ENCODE results near the gene RGS9. TPM values are rescaled to one million over a fixed set of nuclear protein-coding genes. Genes with fewer than 3 reads are reported as not detected.
"Not testable (repeated sequence)": the region's sequence is repeated elsewhere in the genome, so short reads cannot be mapped to it uniquely, and the experiment has no call there.

The RGS9 gene
- total and polyA plus RNA-seq, 10 donors = 5.5 to 9.6 (median 7.4) TPM

DNA sequence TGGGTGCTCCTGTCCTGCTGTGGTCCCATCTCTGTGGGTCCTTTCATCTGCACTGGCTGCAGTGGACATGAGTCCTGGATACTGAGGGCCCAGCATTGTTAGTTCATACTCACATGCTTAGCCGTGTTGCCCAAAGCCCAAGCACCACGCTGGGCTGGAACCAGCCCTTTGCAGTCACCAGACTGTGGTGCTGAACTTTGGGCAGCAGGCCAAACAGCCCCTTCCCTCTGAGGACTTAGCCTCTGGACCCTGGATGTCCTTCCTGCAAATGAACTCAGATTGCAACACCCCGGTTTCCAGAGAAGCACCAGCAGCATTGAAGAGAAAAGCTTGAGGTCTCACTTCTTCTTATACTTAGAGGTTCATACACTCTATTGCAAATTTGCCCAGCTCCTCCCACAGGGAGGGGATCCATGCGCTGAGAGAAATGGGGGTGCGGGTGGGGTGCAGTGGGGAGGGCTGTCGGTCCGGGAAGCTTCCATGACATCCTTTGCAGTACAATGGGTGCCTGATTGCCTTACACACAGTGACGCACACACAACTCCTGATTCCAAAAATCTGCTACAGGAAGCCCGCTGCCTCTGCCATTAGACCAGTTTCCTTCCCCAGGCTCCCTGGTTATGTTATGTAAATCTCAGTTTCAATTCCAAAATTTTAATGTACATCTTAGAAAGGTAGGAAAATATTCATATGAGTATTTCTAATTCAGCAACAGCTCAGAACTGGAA, 65.8 kb downstream of the RGS9 start:
- 66 to 84% (median 72%) methylated on average over 8 to 9 of the region's 9 CpGs for WGBS, 5 donors
- Histone ChIP-seq H3K4me3 (no peak overlapping the region), H3K9me3 (no peaks in the 10 kb centered on the region), H3K36me3 (no peaks in the 10 kb centered on the region), H3K4me1 (peaks cover 0 to 6% (median 0%) of the 10 kb centered on the region in 6 donors), H3K27me3 (replicated peaks in 1 of 7) (no peaks in the 10 kb centered on the region), H3K27ac (no peak overlapping the region)
- TF ChIP-seq, protein P1, sequence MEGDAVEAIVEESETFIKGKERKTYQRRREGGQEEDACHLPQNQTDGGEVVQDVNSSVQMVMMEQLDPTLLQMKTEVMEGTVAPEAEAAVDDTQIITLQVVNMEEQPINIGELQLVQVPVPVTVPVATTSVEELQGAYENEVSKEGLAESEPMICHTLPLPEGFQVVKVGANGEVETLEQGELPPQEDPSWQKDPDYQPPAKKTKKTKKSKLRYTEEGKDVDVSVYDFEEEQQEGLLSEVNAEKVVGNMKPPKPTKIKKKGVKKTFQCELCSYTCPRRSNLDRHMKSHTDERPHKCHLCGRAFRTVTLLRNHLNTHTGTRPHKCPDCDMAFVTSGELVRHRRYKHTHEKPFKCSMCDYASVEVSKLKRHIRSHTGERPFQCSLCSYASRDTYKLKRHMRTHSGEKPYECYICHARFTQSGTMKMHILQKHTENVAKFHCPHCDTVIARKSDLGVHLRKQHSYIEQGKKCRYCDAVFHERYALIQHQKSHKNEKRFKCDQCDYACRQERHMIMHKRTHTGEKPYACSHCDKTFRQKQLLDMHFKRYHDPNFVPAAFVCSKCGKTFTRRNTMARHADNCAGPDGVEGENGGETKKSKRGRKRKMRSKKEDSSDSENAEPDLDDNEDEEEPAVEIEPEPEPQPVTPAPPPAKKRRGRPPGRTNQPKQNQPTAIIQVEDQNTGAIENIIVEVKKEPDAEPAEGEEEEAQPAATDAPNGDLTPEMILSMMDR (IDR thresholded peaks at IDR 0.05 in 8 of 11, conservative IDR thresholded peaks at IDR 0.05 in 3 of 11) = no peak
- no peak for TF ChIP-seq POLR2A (IDR thresholded peaks at IDR 0.05)
- no peak for TF ChIP-seq POLR2AphosphoS5 (IDR thresholded peaks at IDR 0.05)
- intact Hi-C loops (cut with DNase I; ENCODE audit: low total_unique reads) = no loop called here
- DNase-seq = no peak

DNA sequence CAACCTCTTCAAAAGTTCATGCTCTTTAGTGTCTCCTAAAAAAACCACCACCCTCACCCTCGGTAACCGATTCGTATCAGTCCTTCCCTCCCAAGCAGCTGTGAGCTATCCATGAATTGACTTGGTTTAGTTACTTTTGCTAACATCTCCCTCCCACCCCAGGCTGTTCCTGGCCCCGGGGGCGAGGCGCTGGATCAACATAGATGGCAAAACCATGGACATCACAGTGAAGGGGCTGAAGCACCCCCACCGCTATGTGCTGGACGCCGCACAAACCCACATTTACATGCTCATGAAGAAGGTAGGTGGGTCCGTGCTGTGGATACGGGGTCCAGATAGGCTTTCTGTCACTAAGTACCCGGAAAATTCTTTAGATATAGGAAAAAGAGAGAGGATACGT, 66.8 kb downstream of the RGS9 start:
- no peak overlapping the region for H3K4me3 ChIP-seq

DNA sequence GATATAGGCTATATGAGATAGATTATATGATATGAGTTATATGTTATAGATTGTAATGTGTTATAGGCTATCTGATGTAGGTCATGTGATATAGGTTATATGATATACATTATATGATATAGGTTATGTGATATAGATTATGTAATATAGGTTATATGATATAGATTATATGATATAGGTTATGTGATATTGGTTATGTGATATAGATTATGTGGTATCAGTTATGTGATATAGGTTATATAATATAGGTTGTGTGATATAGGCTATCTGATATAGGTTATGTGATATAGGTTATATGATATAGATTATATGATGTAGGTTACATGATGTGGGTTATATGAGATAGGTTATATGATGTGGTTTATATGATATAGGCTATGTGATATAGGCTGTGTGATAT, 68.5 kb downstream of the RGS9 start:
- H3K27ac ChIP-seq = no peak overlapping the region
- no peaks in the 10 kb centered on the region for H3K36me3 ChIP-seq
- H3K9me3 ChIP-seq = no peaks in the 10 kb centered on the region
- TF ChIP-seq POLR2A (IDR thresholded peaks at IDR 0.05) (no peak), POLR2AphosphoS5 (IDR thresholded peaks at IDR 0.05) (no peak)
- TF ChIP-seq, protein P1 (IDR thresholded peaks at IDR 0.05 in 8 of 11, conservative IDR thresholded peaks at IDR 0.05 in 3 of 11) = no peak
- H3K4me3 ChIP-seq = no peak overlapping the region
- intact Hi-C loops (cut with DNase I; ENCODE audit: low total_unique reads) = no loop called here
- H3K27me3 ChIP-seq (replicated peaks in 1 of 7) = no peaks in the 10 kb centered on the region
- no peak for DNase-seq
- H3K4me1 ChIP-seq = no peaks in the 10 kb centered on the region

More for the DNA sequence above, 66.8 kb downstream of the RGS9 start:
- Histone ChIP-seq H3K27ac (no peak overlapping the region), H3K27me3 (replicated peaks in 1 of 7) (no peaks in the 10 kb centered on the region), H3K9me3 (no peaks in the 10 kb centered on the region), H3K4me1 (no peaks in the 10 kb centered on the region), H3K36me3 (no peaks in the 10 kb centered on the region)
- WGBS, 5 donors = 89 to 96% (median 91%) methylated on average over 13 of the region's 13 CpGs
- no peak for DNase-seq
- no peak for TF ChIP-seq POLR2A (IDR thresholded peaks at IDR 0.05)
- TF ChIP-seq POLR2AphosphoS5 (IDR thresholded peaks at IDR 0.05) = no peak
- TF ChIP-seq, protein P1 (IDR thresholded peaks at IDR 0.05 in 8 of 11, conservative IDR thresholded peaks at IDR 0.05 in 3 of 11) = no peak
- intact Hi-C loops (cut with DNase I; ENCODE audit: low total_unique reads) = no loop called here

DNA sequence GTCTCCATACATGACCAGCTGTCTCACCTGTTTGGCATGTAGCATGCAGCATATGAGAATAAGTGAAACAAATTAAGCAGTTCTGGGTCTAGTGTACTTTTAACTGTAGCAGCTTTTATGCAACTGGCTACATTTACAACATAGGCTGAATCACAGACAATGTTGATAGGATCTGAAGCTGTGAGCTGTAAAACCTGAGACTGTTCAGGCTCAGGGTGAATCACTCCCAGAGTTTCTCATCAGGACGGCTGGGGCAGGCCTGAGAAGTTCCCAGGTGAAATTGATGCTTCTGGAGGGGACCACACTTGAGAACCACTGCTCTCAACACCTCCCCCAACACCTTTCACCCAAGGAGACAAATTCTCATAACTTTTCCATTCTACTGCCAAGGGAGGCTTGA, 70.3 kb downstream of the RGS9 start:
- H3K4me1 ChIP-seq; intact Hi-C loops (cut with DNase I; ENCODE audit: low total_unique reads); H3K36me3 ChIP-seq; H3K9me3 ChIP-seq; H3K27ac ChIP-seq; DNase-seq; H3K4me3 ChIP-seq; H3K27me3 ChIP-seq (replicated peaks in 1 of 7): not testable (repeated sequence)
- WGBS, 5 donors = 44 to 84% (median 57%) methylated on average over 1 of the region's 1 CpG

All from spleen (tissue), 11 donors.